ENCODE measurements around the gene ENOPH1. TPM values are rescaled to one million over a fixed set of nuclear protein-coding genes. Genes with fewer than 3 reads are reported as not detected.
"Not testable (repeated sequence)": the region's sequence is repeated elsewhere in the genome, so short reads cannot be mapped to it uniquely, and the experiment has no call there.

The ENOPH1 gene
- total RNA-seq, 1 donor from 2014 or later: 136 TPM

DNA sequence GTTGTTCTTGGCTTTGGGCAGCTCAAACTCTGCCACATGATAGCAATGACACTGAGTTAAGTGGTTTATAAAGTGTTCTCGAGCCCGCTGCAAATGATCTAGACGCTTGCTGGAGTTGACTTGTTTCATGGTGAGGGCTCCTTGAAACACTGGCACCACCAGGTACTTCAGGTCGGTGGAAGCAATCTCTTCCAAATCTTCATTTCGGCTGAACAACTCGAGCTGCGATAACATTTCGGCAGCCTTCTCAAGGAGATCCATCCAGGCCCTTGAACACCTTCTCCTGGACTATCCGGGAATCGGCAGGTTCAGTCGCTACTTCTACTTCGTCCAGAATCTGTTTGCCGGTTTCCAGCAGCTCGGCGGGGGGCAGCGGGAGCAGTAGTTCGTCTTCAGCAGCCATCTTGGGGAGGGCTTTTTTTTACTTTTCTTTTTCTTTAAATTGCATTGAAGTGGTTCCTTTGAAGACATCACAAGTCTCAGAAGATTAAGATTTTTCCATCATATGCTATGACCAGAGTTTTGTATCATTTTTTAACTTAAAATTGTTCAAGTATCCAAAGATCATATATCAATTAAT is 28.1 kb upstream of the ENOPH1 start:
- no peak for FAIRE-seq
- no peak for DNase-seq (ENCODE audit: low read depth)
- Histone ChIP-seq H3K36me3 (ENCODE audit: control insufficient read depth, insufficient read depth, low read length) (no peaks in the 10 kb centered on the region), H3K27me3 (ENCODE audit: control insufficient read depth, insufficient read depth, low read length) (no peaks in the 10 kb centered on the region), H3K4me3 (ENCODE audit: low read depth, low read length) (no peak overlapping the region)
- TF ChIP-seq CTCF (IDR thresholded peaks at IDR 0.05; ENCODE audit: insufficient read depth, low read length, severe bottlenecking): no peak

DNA sequence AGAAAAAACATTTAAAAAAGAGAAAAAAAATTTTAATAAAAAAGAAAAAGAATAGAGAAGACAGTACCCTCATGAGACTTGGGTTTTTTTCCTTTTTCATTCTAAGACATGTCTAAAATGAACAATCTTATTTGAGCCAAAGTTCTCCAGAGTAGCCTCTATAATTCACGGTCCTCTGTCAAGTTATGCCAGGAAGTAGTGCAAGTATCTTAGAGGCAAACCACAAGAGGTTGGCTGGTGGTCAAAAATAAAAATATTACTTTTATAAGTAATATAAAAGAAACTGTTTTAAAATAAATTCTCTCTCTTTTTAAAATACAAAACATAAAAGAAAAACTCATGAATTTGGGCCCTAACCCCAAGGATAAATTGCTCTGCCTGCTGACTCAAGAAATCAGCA is 26.7 kb upstream of the ENOPH1 start:
- H3K27me3 ChIP-seq (ENCODE audit: control insufficient read depth, insufficient read depth, low read length): no peaks in the 10 kb centered on the region
- no peak for TF ChIP-seq CTCF (IDR thresholded peaks at IDR 0.05; ENCODE audit: insufficient read depth, low read length, severe bottlenecking)
- H3K36me3 ChIP-seq (ENCODE audit: control insufficient read depth, insufficient read depth, low read length): no peaks in the 10 kb centered on the region
- no peak overlapping the region for H3K4me3 ChIP-seq (ENCODE audit: low read depth, low read length)
- no peak for FAIRE-seq
- no peak for DNase-seq (ENCODE audit: low read depth)

GRCh38 chr4:82415061-82415460 is 15.3 kb upstream of the ENOPH1 start:
- not testable (repeated sequence) for H3K36me3 ChIP-seq (ENCODE audit: control insufficient read depth, insufficient read depth, low read length); H3K27me3 ChIP-seq (ENCODE audit: control insufficient read depth, insufficient read depth, low read length); FAIRE-seq; DNase-seq (ENCODE audit: low read depth); H3K4me3 ChIP-seq (ENCODE audit: low read depth, low read length)

GRCh38 chr4:82415922-82416365 is 14.4 kb upstream of the ENOPH1 start:
- Histone ChIP-seq H3K27me3 (ENCODE audit: control insufficient read depth, insufficient read depth, low read length) (no peaks in the 10 kb centered on the region), H3K4me3 (ENCODE audit: low read depth, low read length) (no peak overlapping the region), H3K36me3 (ENCODE audit: control insufficient read depth, insufficient read depth, low read length) (no peaks in the 10 kb centered on the region)
- TF ChIP-seq CTCF (IDR thresholded peaks at IDR 0.05; ENCODE audit: insufficient read depth, low read length, severe bottlenecking): no peak
- FAIRE-seq (peak; percentile 80), DNase-seq (ENCODE audit: low read depth) (no peak)

DNA sequence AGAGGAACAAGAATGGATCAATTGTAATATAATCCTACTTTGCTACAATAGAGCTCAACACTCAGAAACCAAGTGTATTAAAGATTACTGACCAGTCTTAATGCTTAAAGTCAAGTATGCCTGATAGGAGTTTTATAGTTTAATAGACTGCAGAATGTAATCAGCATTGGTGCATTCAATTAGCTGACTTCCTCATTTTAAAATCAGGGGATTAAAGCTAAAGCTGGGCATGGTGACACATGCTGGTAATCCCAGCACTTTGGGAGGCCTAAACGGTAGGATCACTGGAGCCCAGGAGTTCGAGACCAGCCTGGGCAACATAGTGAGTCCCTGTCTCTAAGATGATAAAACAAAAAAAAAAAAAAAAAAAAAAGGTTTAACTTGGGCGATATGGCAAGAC is 10.9 kb upstream of the ENOPH1 start:
- no peak overlapping the region for H3K4me3 ChIP-seq (ENCODE audit: low read depth, low read length)
- no peaks in the 10 kb centered on the region for H3K27me3 ChIP-seq (ENCODE audit: control insufficient read depth, insufficient read depth, low read length)
- H3K36me3 ChIP-seq (ENCODE audit: control insufficient read depth, insufficient read depth, low read length): peaks cover 1% of the 10 kb centered on the region
- FAIRE-seq: no peak
- no peak for DNase-seq (ENCODE audit: low read depth)
- TF ChIP-seq CTCF (IDR thresholded peaks at IDR 0.05; ENCODE audit: insufficient read depth, low read length, severe bottlenecking): no peak

DNA sequence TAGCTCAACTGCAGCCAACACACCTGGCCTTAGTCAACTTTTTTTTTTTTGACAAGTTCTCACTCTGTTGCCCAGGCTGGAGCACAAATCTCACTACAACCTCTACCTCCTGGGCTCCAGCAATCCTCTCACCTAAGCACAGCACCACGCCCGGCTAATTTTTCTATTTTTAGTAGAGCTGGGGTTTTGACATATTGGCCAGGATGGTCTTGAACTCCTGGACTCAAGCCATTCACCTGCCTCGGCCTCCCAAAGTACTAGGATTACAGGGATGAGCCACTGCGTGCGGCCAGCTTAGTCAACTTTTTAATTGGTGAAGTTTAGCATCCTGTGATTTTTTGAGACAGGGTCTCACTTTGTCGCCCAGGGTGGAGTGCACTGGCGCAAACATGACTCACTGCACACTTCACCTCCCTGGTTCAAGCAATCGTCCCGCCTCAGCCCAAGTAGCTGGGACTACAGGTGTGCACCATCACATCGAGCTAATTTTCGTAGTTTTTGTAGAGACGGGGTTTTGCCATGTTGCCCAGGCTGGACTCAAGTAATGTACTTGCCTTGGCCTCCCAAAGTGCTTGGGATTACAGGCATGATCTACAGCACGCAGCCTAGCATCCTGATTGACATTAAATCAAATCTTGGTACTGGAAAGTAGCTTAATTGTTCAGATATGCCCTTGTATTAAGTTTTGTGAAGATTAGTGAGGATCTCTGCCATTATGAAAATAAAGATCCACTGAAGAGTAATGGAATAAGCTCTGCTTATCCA is 8.4 kb upstream of the ENOPH1 start:
- no peak for TF ChIP-seq CTCF (IDR thresholded peaks at IDR 0.05; ENCODE audit: insufficient read depth, low read length, severe bottlenecking)
- H3K36me3 ChIP-seq (ENCODE audit: control insufficient read depth, insufficient read depth, low read length): peaks cover 7% of the 10 kb centered on the region
- no peak for DNase-seq (ENCODE audit: low read depth)
- peak; percentile 28 for FAIRE-seq
- no peak overlapping the region for H3K4me3 ChIP-seq (ENCODE audit: low read depth, low read length)
- H3K27me3 ChIP-seq (ENCODE audit: control insufficient read depth, insufficient read depth, low read length): no peaks in the 10 kb centered on the region
